K562 (cell line): ENCODE measurements around the gene IRF6. TPM values are rescaled to one million over a fixed set of nuclear protein-coding genes. Genes with fewer than 3 reads are reported as not detected.

Source experiments
- ARID1B ChIP-seq: fragments of 450-650 bp; IDR thresholded peaks from 2 replicates; pipeline ENCODE4 v1.6.1; 2016; ENCODE audit warnings: antibody characterized with exemption, mild to moderate bottlenecking, inconsistent platforms
- ATF2 ChIP-seq: sonication (generic); formaldehyde crosslinking; IDR thresholded peaks from 2 replicates; pipeline ENCODE4 v1.8.1; 2022; ENCODE audit warnings: missing genetic modification reagents
- C11orf30 ChIP-seq: fragments of 450-650 bp; IDR thresholded peaks from 2 replicates; pipeline ENCODE4 v1.6.1; 2016; ENCODE audit warnings: low read depth, mild to moderate bottlenecking
- ELF4 ChIP-seq: fragments of 450-650 bp; formaldehyde crosslinking; IDR thresholded peaks from 2 replicates; pipeline ENCODE4 v1.4.0; 2022; ENCODE audit warnings: missing genetic modification characterization
- EWSR1 ChIP-seq: fragments of 450-650 bp; IDR thresholded peaks from 2 replicates; pipeline ENCODE4 v1.6.1; 2018; ENCODE audit warnings: borderline replicate concordance, mild to moderate bottlenecking, low read depth, moderate library complexity; ENCODE audit not compliant: partially characterized antibody
- FOSL1 ChIP-seq: fragments of 200-800 bp; sonication (Bioruptor generic); conservative IDR thresholded peaks from 2 replicates; pipeline ENCODE4 v1.6.1; 2016; ENCODE audit warnings: missing genetic modification characterization, missing compliant biosample characterization
- HDGF ChIP-seq: fragments of 450-650 bp; IDR thresholded peaks from 2 replicates; pipeline ENCODE4 v1.6.1; 2016
- KLF1 ChIP-seq: fragments of 450-650 bp; IDR thresholded peaks from 2 replicates; pipeline ENCODE4 v1.6.1; 2016; ENCODE audit warnings: missing genetic modification characterization, missing compliant biosample characterization
- MLX ChIP-seq, 2 experiments: fragments of 450-650 bp in 1 of 2; sonication (generic) in 1 of 2; formaldehyde crosslinking; conservative IDR thresholded peaks; 2 replicates each; pipeline versions ENCODE4 v1.4.0 to v1.8.1; 2020 to 2022; ENCODE audit warnings: mild to moderate bottlenecking in 1 of 2, missing genetic modification reagents in 1 of 2
- NEUROD1 ChIP-seq: fragments of 150-350 bp; IDR thresholded peaks from 2 replicates; pipeline ENCODE4 v1.6.1; 2014; ENCODE audit warnings: borderline replicate concordance, low read length, low read depth; ENCODE audit not compliant: partially characterized antibody
- SMARCA5 ChIP-seq: fragments of 450-650 bp; IDR thresholded peaks from 2 replicates; pipeline ENCODE4 v1.6.1; 2016
- SMC3 ChIP-seq: conservative IDR thresholded peaks from 2 replicates; pipeline ENCODE4 v1.6.1; 2011; ENCODE audit warnings: low read depth, low read length, improper control_type of control experiment; ENCODE audit not compliant: insufficient read depth
- SRSF9 ChIP-seq: fragments of 200-400 bp; formaldehyde crosslinking; IDR thresholded peaks from 2 replicates; pipeline ENCODE4 v1.6.1; 2017; ENCODE audit warnings: low read depth, low read length, borderline replicate concordance
- TFAM ChIP-seq: fragments of 250-450 bp; sonication (Bioruptor Pico); conservative IDR thresholded peaks from 2 replicates; pipeline ENCODE4 v1.5.0; 2021; ENCODE audit warnings: mild to moderate bottlenecking, moderate library complexity
- THRB ChIP-seq: fragments of 450-650 bp; formaldehyde crosslinking; conservative IDR thresholded peaks from 2 replicates; pipeline ENCODE4 v1.4.0; 2022; ENCODE audit warnings: mild to moderate bottlenecking, missing genetic modification characterization
- ZBTB2 ChIP-seq: fragments of 450-650 bp; IDR thresholded peaks from 2 replicates; pipeline ENCODE4 v1.6.1; 2016; ENCODE audit warnings: antibody characterized with exemption
- ZBTB8A ChIP-seq: fragments of 450-650 bp; IDR thresholded peaks from 2 replicates; pipeline ENCODE4 v1.6.1; 2018; ENCODE audit warnings: mild to moderate bottlenecking, moderate library complexity; ENCODE audit not compliant: partially characterized antibody
- ZNF146 ChIP-seq: IDR thresholded peaks from one replicate; pipeline ENCODE4 v1.6.1; 2018; ENCODE audit warnings: missing compliant biosample characterization; ENCODE audit not compliant: unreplicated experiment
- ZNF436 ChIP-seq: fragments of 250-450, 450-650 bp; sonication (Bioruptor Pico); formaldehyde crosslinking; IDR thresholded peaks from 2 replicates; pipeline ENCODE4 v1.7.0; 2020; ENCODE audit warnings: mild to moderate bottlenecking
- ZZZ3 ChIP-seq: fragments of 450-650 bp; IDR thresholded peaks from 2 replicates; pipeline ENCODE4 v1.6.1; 2016; ENCODE audit warnings: antibody characterized with exemption, mild to moderate bottlenecking, moderate library complexity
- polyA plus RNA-seq, 8 experiments: library from polyadenylated mRNA; depleted of rRNA in 4 of 8; stranded (reverse) in 5 of 8; unstranded in 3 of 8; fragments of >200 nt; fragmentation: Nextera tagmentation in 2 of 8; fragmentation: Illumina TruSeq in 1 of 8; extraction: Ambion mirVana in 2 of 8; extraction: Trizol in 1 of 8; gene quantifications; 2 replicates each; pipeline versions ENCODE4 v1.2.1 to v1.2.3, GENCODE V29; 2011 to 2014; ENCODE audit warnings: inconsistent platforms in 1 of 8, missing spikeins in 1 of 8
- total RNA-seq, 7 experiments: library from RNA; depleted of rRNA in 6 of 7; stranded (reverse); fragments of >200 nt in 6 of 7; fragmentation: Illumina TruSeq in 2 of 7; extraction: Trizol in 2 of 7; gene quantifications; 2 replicates each; pipeline versions ENCODE4 v1.2.1 to v1.2.3, GENCODE V29; 2011 to 2021; ENCODE audit warnings: low replicate concordance in 1 of 7
- TF ChIP-seq, protein P1 (sequence below): sonication (generic); formaldehyde crosslinking; IDR thresholded peaks from 2 replicates; pipeline ENCODE4 v1.8.1; 2023; ENCODE audit warnings: mild to moderate bottlenecking, missing genetic modification reagents, moderate library complexity
- TF ChIP-seq, protein P2 (sequence below): sonication (generic); formaldehyde crosslinking; IDR thresholded peaks from 2 replicates; pipeline ENCODE4 v1.8.1; 2023; ENCODE audit warnings: mild to moderate bottlenecking, missing genetic modification reagents

Gene IRF6
- total and polyA plus RNA-seq, 9 of the 15 experiments (the other 6 are each of a cell fraction or from before 2014, with no cell fraction given) = 0.03 to 0.65 (median 0.17) TPM

DNA sequence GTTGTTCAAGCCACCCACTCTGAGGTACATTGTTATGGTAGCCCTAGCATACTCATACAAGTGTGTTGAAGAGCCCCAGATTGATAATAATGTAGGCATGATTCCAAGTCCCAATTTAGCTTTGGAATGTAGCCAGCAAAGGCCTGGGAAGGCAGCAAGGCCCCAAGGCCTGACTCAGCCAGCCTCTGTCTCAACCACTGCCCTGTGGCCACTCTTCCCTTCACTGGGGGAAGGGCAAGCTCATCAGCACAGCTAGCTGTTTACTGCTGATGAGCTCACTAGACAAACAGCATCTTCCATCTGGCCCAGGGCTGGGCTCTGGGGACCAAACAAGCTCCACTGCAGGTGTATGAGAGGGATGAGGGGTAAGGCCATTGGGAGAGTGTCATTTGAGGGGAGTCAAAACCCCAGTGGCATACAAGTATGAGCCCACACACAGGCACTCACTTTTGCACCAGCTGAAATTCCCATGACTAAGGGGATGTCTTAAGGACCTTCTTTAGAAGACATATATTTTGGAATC lies 2.2 kb upstream of the IRF6 start (continued):
- TF ChIP-seq, protein P1, sequence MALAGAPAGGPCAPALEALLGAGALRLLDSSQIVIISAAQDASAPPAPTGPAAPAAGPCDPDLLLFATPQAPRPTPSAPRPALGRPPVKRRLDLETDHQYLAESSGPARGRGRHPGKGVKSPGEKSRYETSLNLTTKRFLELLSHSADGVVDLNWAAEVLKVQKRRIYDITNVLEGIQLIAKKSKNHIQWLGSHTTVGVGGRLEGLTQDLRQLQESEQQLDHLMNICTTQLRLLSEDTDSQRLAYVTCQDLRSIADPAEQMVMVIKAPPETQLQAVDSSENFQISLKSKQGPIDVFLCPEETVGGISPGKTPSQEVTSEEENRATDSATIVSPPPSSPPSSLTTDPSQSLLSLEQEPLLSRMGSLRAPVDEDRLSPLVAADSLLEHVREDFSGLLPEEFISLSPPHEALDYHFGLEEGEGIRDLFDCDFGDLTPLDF (CRISPR knock-in tag) = no peak
- TF ChIP-seq HDGF (no peak), EWSR1 (no peak), ELF4 (CRISPR knock-in tag) (no peak; the same call in 1 of the 2 replicates), SMARCA5 (no peak), MLX (CRISPR knock-in tag; conservative IDR thresholded peaks at IDR 0.05) (no peak), SRSF9 (no peak), TFAM (CRISPR knock-in tag) (no peak), ZBTB8A (no peak), C11orf30 (no peak), ZNF146 (CRISPR knock-in tag) (no peak), NEUROD1 (no peak), SMC3 (no peak), THRB (CRISPR knock-in tag) (no peak), ATF2 (CRISPR knock-in tag) (no peak), ZBTB2 (no peak), KLF1 (tag) (no peak), ARID1B (peak; percentile 69), FOSL1 (peak; percentile 96), ZZZ3 (no peak), ZNF436 (CRISPR knock-in tag) (no peak)
- TF ChIP-seq, protein P2, sequence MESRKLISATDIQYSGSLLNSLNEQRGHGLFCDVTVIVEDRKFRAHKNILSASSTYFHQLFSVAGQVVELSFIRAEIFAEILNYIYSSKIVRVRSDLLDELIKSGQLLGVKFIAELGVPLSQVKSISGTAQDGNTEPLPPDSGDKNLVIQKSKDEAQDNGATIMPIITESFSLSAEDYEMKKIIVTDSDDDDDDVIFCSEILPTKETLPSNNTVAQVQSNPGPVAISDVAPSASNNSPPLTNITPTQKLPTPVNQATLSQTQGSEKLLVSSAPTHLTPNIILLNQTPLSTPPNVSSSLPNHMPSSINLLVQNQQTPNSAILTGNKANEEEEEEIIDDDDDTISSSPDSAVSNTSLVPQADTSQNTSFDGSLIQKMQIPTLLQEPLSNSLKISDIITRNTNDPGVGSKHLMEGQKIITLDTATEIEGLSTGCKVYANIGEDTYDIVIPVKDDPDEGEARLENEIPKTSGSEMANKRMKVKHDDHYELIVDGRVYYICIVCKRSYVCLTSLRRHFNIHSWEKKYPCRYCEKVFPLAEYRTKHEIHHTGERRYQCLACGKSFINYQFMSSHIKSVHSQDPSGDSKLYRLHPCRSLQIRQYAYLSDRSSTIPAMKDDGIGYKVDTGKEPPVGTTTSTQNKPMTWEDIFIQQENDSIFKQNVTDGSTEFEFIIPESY (CRISPR knock-in tag) = no peak
